GDM1 (cell line): ENCODE results near the gene ITPRID1.

ENCODE experiments used
- DNase-seq: peaks from one replicate; lab custom pipeline; 2025; lab: John Stamatoyannopoulos, UW

Gene ITPRID1

GRCh38 chr7:31695859-31696614 lies 182.1 kb downstream of the ITPRID1 start:
- no peak for DNase-seq

GRCh38 chr7:31699050-31699449 lies 185.2 kb downstream of the ITPRID1 start:
- DNase-seq: no peak

- no peak for DNase-seq
These were observed 188.5 kb downstream of the ITPRID1 start for GRCh38 chr7:31702354-31702753.

GRCh38 chr7:31705377-31705776 lies 191.5 kb downstream of the ITPRID1 start:
- DNase-seq: no peak

- no peak for DNase-seq
These were observed 193.2 kb downstream of the ITPRID1 start for GRCh38 chr7:31707089-31707488.
